Smooth muscle cell (in vitro differentiated cells): Measurements from ENCODE around the gene SSH2. TPM values are rescaled to one million over a fixed set of nuclear protein-coding genes. Genes with fewer than 3 reads are reported as not detected.

Experiments used
- DNase-seq: peaks from one replicate; lab custom pipeline; 2025; ENCODE audit not compliant: unreplicated experiment; lab: John Stamatoyannopoulos, UW
- H2AFZ ChIP-seq: fragments of 200-600 bp; sonication (generic); 2 replicates; pipeline ENCODE4 v1.6.0; 2016; ENCODE audit warnings: antibody characterized with exemption, low read depth, mild to moderate bottlenecking
- H3F3A ChIP-seq: fragments of 200-600 bp; sonication (generic); 2 replicates; pipeline ENCODE4 v1.6.0; 2017; ENCODE audit warnings: antibody characterized with exemption, low read depth
- H3K27ac ChIP-seq: fragments of 200-600 bp; sonication (generic); 2 replicates; pipeline ENCODE4 v1.5.1; 2016; ENCODE audit warnings: low read depth, mild to moderate bottlenecking
- H3K27me3 ChIP-seq: fragments of 200-600 bp; sonication (generic); 2 replicates; pipeline ENCODE4 v1.6.1; 2016; ENCODE audit warnings: low read depth, mild to moderate bottlenecking
- H3K36me3 ChIP-seq: fragments of 200-600 bp; sonication (generic); 2 replicates; pipeline ENCODE4 v1.5.1; 2016; ENCODE audit warnings: low read depth
- H3K4me1 ChIP-seq: fragments of 200-600 bp; sonication (generic); 2 replicates; pipeline ENCODE4 v1.5.1; 2016; ENCODE audit warnings: low read depth
- H3K4me2 ChIP-seq: fragments of 200-600 bp; sonication (generic); 2 replicates; pipeline ENCODE4 v1.6.0; 2016; ENCODE audit warnings: mild to moderate bottlenecking
- H3K4me3 ChIP-seq: fragments of 200-600 bp; sonication (generic); 2 replicates; pipeline ENCODE4 v1.5.1; 2016; ENCODE audit warnings: mild to moderate bottlenecking
- H3K79me2 ChIP-seq: fragments of 200-600 bp; sonication (generic); 2 replicates; pipeline ENCODE4 v1.6.0; 2016; ENCODE audit warnings: low read depth, mild to moderate bottlenecking
- H3K9ac ChIP-seq: fragments of 200-600 bp; sonication (generic); 2 replicates; pipeline ENCODE4 v1.6.0; 2016; ENCODE audit warnings: low read depth
- H3K9me3 ChIP-seq: fragments of 200-600 bp; sonication (generic); replicated peaks from 2 replicates; pipeline ENCODE4 v1.5.1; 2016; ENCODE audit warnings: low read depth
- H4K20me1 ChIP-seq: fragments of 200-600 bp; sonication (generic); 2 replicates; pipeline ENCODE4 v1.6.0; 2016; ENCODE audit warnings: low read depth
- WGBS: methylation state at CpG from one replicate; pipeline ENCODE4 v1.1.7; 2016; ENCODE audit warnings: low lambda C conversion rate; 5-methylcytosine and 5-hydroxymethylcytosine counted together
- polyA plus RNA-seq: library from polyadenylated mRNA; unstranded; fragments of >200 nt; fragmentation: Nextera tagmentation; extraction: Ambion mirVana; gene quantifications from 2 replicates; pipeline ENCODE4 v1.2.1, GENCODE V29; 2016
- total RNA-seq: library from RNA; depleted of rRNA; stranded (reverse); fragments of >200 nt; gene quantifications from 2 replicates; pipeline ENCODE4 v1.2.3, GENCODE V29; 2014
- TF ChIP-seq, protein P1 (sequence below): fragments of 200-600 bp; sonication (generic); IDR thresholded peaks from 2 replicates; pipeline ENCODE4 v1.5.1; 2017; ENCODE audit warnings: borderline replicate concordance, mild to moderate bottlenecking, antibody characterized with exemption; ENCODE audit not compliant: insufficient read depth, poor library complexity, severe bottlenecking

Gene SSH2
- total and polyA plus RNA-seq, 2 experiments from 2014 or later, result 9.7 to 10.4 TPM

- Histone ChIP-seq H3K27ac (no peak overlapping the region), H2AFZ (no peak overlapping the region), H3K9me3 (no peaks in the 10 kb centered on the region), H3K4me1 (peaks cover 7% of the 10 kb centered on the region), H3K4me3 (no peak overlapping the region), H3K27me3 (no peaks in the 10 kb centered on the region), H3K4me2 (peak overlapping the region; percentile 14), H3K79me2 (no peaks in the 10 kb centered on the region), H3K9ac (no peak overlapping the region), H4K20me1 (peaks cover 7% of the 10 kb centered on the region), H3F3A (no peaks in the 10 kb centered on the region), H3K36me3 (no peaks in the 10 kb centered on the region)
- no peak for DNase-seq
- 29% methylated on average over 1 of the region's 1 CpG for WGBS
- TF ChIP-seq, protein P1, sequence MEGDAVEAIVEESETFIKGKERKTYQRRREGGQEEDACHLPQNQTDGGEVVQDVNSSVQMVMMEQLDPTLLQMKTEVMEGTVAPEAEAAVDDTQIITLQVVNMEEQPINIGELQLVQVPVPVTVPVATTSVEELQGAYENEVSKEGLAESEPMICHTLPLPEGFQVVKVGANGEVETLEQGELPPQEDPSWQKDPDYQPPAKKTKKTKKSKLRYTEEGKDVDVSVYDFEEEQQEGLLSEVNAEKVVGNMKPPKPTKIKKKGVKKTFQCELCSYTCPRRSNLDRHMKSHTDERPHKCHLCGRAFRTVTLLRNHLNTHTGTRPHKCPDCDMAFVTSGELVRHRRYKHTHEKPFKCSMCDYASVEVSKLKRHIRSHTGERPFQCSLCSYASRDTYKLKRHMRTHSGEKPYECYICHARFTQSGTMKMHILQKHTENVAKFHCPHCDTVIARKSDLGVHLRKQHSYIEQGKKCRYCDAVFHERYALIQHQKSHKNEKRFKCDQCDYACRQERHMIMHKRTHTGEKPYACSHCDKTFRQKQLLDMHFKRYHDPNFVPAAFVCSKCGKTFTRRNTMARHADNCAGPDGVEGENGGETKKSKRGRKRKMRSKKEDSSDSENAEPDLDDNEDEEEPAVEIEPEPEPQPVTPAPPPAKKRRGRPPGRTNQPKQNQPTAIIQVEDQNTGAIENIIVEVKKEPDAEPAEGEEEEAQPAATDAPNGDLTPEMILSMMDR, result no peak
Measured at GRCh38 chr17:29844339-29845048, 85.5 kb downstream of the SSH2 start.

GRCh38 chr17:29840884-29841283, 89.1 kb downstream of the SSH2 start:
- no peak overlapping the region for H3K4me2 ChIP-seq
- H3K9ac ChIP-seq, result no peak overlapping the region
- no peaks in the 10 kb centered on the region for H3K9me3 ChIP-seq
- no peak overlapping the region for H3K4me3 ChIP-seq
- H3K27ac ChIP-seq, result no peak overlapping the region
- no peak overlapping the region for H2AFZ ChIP-seq
- no peaks in the 10 kb centered on the region for H3F3A ChIP-seq
- H4K20me1 ChIP-seq, result peaks cover 32% of the 10 kb centered on the region
- H3K27me3 ChIP-seq, result no peaks in the 10 kb centered on the region
- no peaks in the 10 kb centered on the region for H3K79me2 ChIP-seq
- H3K4me1 ChIP-seq, result peaks cover 7% of the 10 kb centered on the region
- no peak for DNase-seq
- TF ChIP-seq, protein P1, result no peak
- no peaks in the 10 kb centered on the region for H3K36me3 ChIP-seq

- H3K9ac ChIP-seq, result no peak overlapping the region
- no peak overlapping the region for H3K4me2 ChIP-seq
- H3K4me1 ChIP-seq, result peaks cover 4% of the 10 kb centered on the region
- no peak overlapping the region for H3K27ac ChIP-seq
- H4K20me1 ChIP-seq, result peaks cover 36% of the 10 kb centered on the region
- H3K27me3 ChIP-seq, result no peaks in the 10 kb centered on the region
- no peak overlapping the region for H3K4me3 ChIP-seq
- no peak overlapping the region for H2AFZ ChIP-seq
- H3K9me3 ChIP-seq, result no peaks in the 10 kb centered on the region
- DNase-seq, result no peak
- H3K79me2 ChIP-seq, result no peaks in the 10 kb centered on the region
- WGBS, result 78% methylated on average over 1 of the region's 1 CpG
- no peaks in the 10 kb centered on the region for H3F3A ChIP-seq
- no peaks in the 10 kb centered on the region for H3K36me3 ChIP-seq
- TF ChIP-seq, protein P1, result no peak
Measured at GRCh38 chr17:29839656-29840055, 90.4 kb downstream of the SSH2 start.

DNA sequence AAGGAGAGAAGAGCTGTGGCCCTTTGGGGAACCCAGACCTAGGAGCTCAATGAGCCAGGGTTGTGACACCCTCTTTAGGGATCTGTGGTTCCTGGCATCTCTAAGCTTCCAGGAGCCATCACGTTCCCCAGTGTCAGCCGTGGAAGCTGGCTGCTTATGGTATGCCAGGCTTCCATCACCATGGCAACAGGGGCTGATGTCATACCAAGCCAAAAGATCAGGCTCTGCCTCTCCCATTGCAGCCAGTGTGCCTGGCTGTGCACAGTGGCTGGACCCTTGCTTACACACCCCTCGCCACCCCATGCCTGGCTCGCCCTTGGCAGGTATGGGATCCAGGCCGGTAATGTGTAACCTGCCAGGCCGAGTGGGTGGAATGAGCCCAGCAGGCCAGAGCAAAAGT, 91.1 kb downstream of the SSH2 start:
- no peak overlapping the region for H3K27ac ChIP-seq
- DNase-seq, result no peak
- no peaks in the 10 kb centered on the region for H3K27me3 ChIP-seq
- H3K4me1 ChIP-seq, result no peaks in the 10 kb centered on the region
- H3K4me2 ChIP-seq, result no peak overlapping the region
- 70% methylated on average over 6 of the region's 6 CpGs for WGBS
- no peak overlapping the region for H3K4me3 ChIP-seq
- H3K36me3 ChIP-seq, result no peaks in the 10 kb centered on the region
- H3K79me2 ChIP-seq, result no peaks in the 10 kb centered on the region
- peaks cover 38% of the 10 kb centered on the region for H4K20me1 ChIP-seq
- no peaks in the 10 kb centered on the region for H3F3A ChIP-seq
- TF ChIP-seq, protein P1, result no peak
- H3K9me3 ChIP-seq, result no peaks in the 10 kb centered on the region
- no peak overlapping the region for H2AFZ ChIP-seq
- no peak overlapping the region for H3K9ac ChIP-seq
